GM10266 (cell line): ENCODE measurements around the gene TMEM215.
"Not testable (repeated sequence)": the region's sequence is repeated elsewhere in the genome, so short reads cannot be mapped to it uniquely, and the experiment has no call there.

Source experiments
- DNase-seq: peaks from one replicate; pipeline ENCODE4 v3.0.0; 2012; ENCODE audit errors: extremely low spot score
- CTCF ChIP-seq: IDR thresholded peaks from 2 replicates; pipeline ENCODE4 v1.5.1; 2012; ENCODE audit warnings: mild to moderate bottlenecking, low read depth; ENCODE audit not compliant: control insufficient read depth, insufficient read depth; ENCODE audit errors: missing control alignments

TMEM215 gene

GRCh38 chr9:32748013-32748412, 35.3 kb upstream of the TMEM215 start:
- DNase-seq = no peak
- no peak for TF ChIP-seq CTCF

GRCh38 chr9:32755730-32756129, 27.6 kb upstream of the TMEM215 start:
- DNase-seq = no peak
- TF ChIP-seq CTCF = no peak

DNA sequence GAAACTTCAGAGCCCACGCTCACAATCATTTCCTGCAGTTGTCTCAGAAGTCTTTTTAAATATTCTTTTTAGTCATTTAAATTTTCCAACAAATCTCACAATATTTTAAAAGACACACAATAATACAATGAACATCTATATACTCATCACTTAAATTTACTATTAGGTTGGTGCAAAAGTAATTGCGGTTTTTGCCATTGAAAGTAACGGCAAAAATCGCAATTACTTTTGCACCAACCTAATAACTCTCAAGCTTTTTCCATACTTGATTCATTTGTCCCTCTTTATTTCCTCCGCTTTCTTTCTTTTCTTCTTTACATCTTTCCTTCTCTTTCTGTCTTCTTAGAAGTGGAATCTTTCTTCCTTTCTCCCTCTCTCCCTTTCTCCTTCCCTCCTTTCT, 19.2 kb upstream of the TMEM215 start:
- no peak for DNase-seq
- TF ChIP-seq CTCF = no peak

GRCh38 chr9:32775283-32775682, 8.1 kb upstream of the TMEM215 start:
- TF ChIP-seq CTCF = no peak
- DNase-seq = no peak

GRCh38 chr9:32776201-32776600, 7.1 kb upstream of the TMEM215 start:
- TF ChIP-seq CTCF = no peak
- DNase-seq = no peak

GRCh38 chr9:32782476-32783167, 718 bp upstream of the TMEM215 start:
- TF ChIP-seq CTCF = no peak
- no peak for DNase-seq

GRCh38 chr9:32787816-32788215, 4.5 kb downstream of the TMEM215 start:
- no peak for TF ChIP-seq CTCF
- DNase-seq = no peak

DNA sequence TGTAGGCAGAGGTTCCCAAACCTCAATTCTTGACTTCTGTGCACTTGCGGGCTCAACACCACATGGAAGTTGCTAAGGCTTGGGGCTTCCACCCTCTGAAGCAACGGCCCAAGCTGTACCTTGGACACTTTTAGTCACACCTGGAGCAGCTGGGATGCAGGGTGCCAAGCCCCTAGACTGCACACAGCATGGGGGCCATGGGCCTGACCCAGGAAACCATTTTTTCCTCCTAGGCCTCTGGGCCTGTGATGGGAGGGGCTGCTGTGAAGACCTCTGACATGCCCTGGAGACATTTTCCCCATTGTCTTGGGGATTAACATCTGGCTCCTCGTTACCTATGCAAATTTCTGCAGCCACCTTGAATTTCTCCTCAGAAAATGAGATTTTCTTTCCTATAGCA, 12.7 kb downstream of the TMEM215 start:
- not testable (repeated sequence) for DNase-seq
